Keratinocyte (primary cell): Measurements from ENCODE around the gene RPUSD3. TPM values are rescaled to one million over a fixed set of nuclear protein-coding genes. Genes with fewer than 3 reads are reported as not detected.

ENCODE experiments used
- DNase-seq: peaks from one replicate; pipeline ENCODE4 v3.0.0-alpha.2; 2011; ENCODE audit warnings: low read depth, missing footprints, low spot score
- FAIRE-seq: peaks from 2 replicates; lab custom pipeline; 2011; peaks lifted over from hg19 to GRCh38; lab: Jason Lieb, UNC
- H2AFZ ChIP-seq: 2 replicates; pipeline ENCODE4 v1.6.0; 2012; ENCODE audit warnings: low read length, control low read depth, inconsistent platforms; ENCODE audit not compliant: control insufficient read depth
- H3K27ac ChIP-seq: 2 replicates; pipeline ENCODE4 v1.5.1; 2011; ENCODE audit warnings: low read length; ENCODE audit not compliant: control insufficient read depth, insufficient read depth
- H3K27me3 ChIP-seq: 3 replicates; pipeline ENCODE4 v1.6.0; 2011; ENCODE audit warnings: low read length; ENCODE audit not compliant: control insufficient read depth, insufficient read depth; ENCODE audit errors: extremely low read depth
- H3K36me3 ChIP-seq, 2 experiments: 2 replicates in 1 of 2; 3 replicates in 1 of 2; pipeline ENCODE4 v1.5.1; 2011; ENCODE audit warnings: low read length in 2 of 2, mild to moderate bottlenecking in 1 of 2; ENCODE audit not compliant: control insufficient read depth in 2 of 2, insufficient read depth in 2 of 2; ENCODE audit errors: extremely low read depth in 1 of 2
- H3K4me1 ChIP-seq: 3 replicates; pipeline ENCODE4 v1.5.1; 2011; ENCODE audit warnings: low read length; ENCODE audit not compliant: control insufficient read depth, insufficient read depth; ENCODE audit errors: extremely low read depth
- H3K4me2 ChIP-seq: 3 replicates; pipeline ENCODE4 v1.6.0; 2011; ENCODE audit warnings: low read depth, low read length; ENCODE audit not compliant: control insufficient read depth, insufficient read depth; ENCODE audit errors: extremely low read depth
- H3K4me3 ChIP-seq, 3 experiments: fragments of 200-600 bp in 1 of 3; sonication (generic) in 1 of 3; 2 replicates in 2 of 3; 3 replicates in 1 of 3; pipeline ENCODE4 v1.5.1; 2011 to 2016; ENCODE audit warnings: low read length in 3 of 3, mild to moderate bottlenecking in 3 of 3, control low read depth in 2 of 3, inconsistent platforms in 1 of 3, low read depth in 1 of 3, mixed read lengths in 1 of 3, mixed run types in 1 of 3, moderate library complexity in 1 of 3; ENCODE audit not compliant: control insufficient read depth in 2 of 3, insufficient read depth in 2 of 3; ENCODE audit errors: extremely low read depth in 1 of 3
- H3K79me2 ChIP-seq: 2 replicates; pipeline ENCODE4 v1.6.0; 2012; ENCODE audit warnings: low read length; ENCODE audit not compliant: control insufficient read depth, insufficient read depth
- H3K9ac ChIP-seq: 3 replicates; pipeline ENCODE4 v1.6.0; 2011; ENCODE audit warnings: low read length; ENCODE audit not compliant: control insufficient read depth, insufficient read depth; ENCODE audit errors: extremely low read depth
- H3K9me1 ChIP-seq: 3 replicates; pipeline ENCODE4 v1.6.0; 2011; ENCODE audit warnings: low read length; ENCODE audit not compliant: control insufficient read depth, insufficient read depth; ENCODE audit errors: extremely low read depth
- H3K9me3 ChIP-seq: 2 replicates; pipeline ENCODE4 v1.5.1; 2012; ENCODE audit warnings: low read depth, low read length; ENCODE audit not compliant: control insufficient read depth
- H4K20me1 ChIP-seq: 3 replicates; pipeline ENCODE4 v1.6.0; 2011; ENCODE audit warnings: low read length; ENCODE audit not compliant: control insufficient read depth, insufficient read depth; ENCODE audit errors: extremely low read depth
- EZH2 ChIP-seq: IDR thresholded peaks from one replicate; pipeline ENCODE4 v1.6.1; 2012; ENCODE audit warnings: inconsistent platforms, mild to moderate bottlenecking, low read length, moderate library complexity
- dilution Hi-C: fragments of 300-500 bp; cut with MboI; formaldehyde crosslinking; loops from one replicate; pipeline ENCODE4 v1.7.0; 2020; ENCODE audit warnings: low sequenced_read_pairs; ENCODE audit not compliant: extremely low pct_ligation_motif_present
- polyA plus RNA-seq, 5 experiments: library from polyadenylated mRNA; depleted of rRNA in 3 of 5; stranded (reverse) in 3 of 5; stranded (forward) in 1 of 5; unstranded in 1 of 5; fragments of >200 nt; gene quantifications; 1 replicate in 1 of 5; 2 replicates in 3 of 5; 3 replicates in 1 of 5; pipeline versions ENCODE4 v1.2.1 to v1.2.3, GENCODE V29; 2011 to 2012; ENCODE audit warnings: missing spikeins in 2 of 5, low read depth in 1 of 5, low replicate concordance in 1 of 5
- TF ChIP-seq, protein P1 (sequence below), 3 experiments: IDR thresholded peaks in 1 of 3; conservative IDR thresholded peaks in 1 of 3; optimal IDR thresholded peaks in 1 of 3; 2 replicates in 2 of 3; 3 replicates in 1 of 3; pipeline versions ENCODE3 to v1.5.1; 2011; ENCODE audit warnings: low read length in 3 of 3, mild to moderate bottlenecking in 3 of 3, moderate library complexity in 2 of 3, control low read depth in 1 of 3, inconsistent platforms in 1 of 3; ENCODE audit not compliant: insufficient read depth in 2 of 3; ENCODE audit errors: extremely low read depth in 1 of 3

RPUSD3 gene
- polyA plus RNA-seq, 1 donor (not counting 4 experiments of a cell fraction or from before 2014, with no cell fraction given): 31.5 TPM

DNA sequence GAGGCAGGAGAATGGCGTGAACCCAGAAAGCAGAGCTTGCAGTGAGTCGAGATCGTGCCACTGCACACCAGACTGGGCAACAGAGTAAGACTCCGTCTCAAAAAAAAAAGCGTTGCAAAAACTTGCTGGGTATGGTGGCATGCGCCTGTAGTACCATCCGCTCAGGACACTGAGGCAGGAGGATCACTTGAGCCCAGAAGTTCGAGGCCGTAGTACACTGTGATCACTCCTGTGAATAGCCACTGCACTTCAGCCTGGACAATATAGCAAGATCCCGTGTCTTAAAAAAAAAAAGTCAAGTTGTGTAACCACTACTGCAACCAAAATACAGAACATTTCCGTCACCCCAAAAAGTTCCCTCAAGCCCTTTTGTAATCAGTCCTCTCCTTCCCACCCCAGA lies 49.4 kb downstream of the RPUSD3 start:
- Histone ChIP-seq H3K27ac (no peak overlapping the region), H3K9ac (no peak overlapping the region), H4K20me1 (peaks cover 2% of the 10 kb centered on the region), H3K27me3 (no peaks in the 10 kb centered on the region), H3K36me3 (peaks cover 13 to 32% of the 10 kb centered on the region in 2 experiments), H3K9me1 (no peaks in the 10 kb centered on the region), H3K79me2 (peaks cover 59% of the 10 kb centered on the region), H3K4me2 (no peak overlapping the region), H3K4me3 (no peak overlapping the region), H2AFZ (no peak overlapping the region), H3K4me1 (peaks cover 14% of the 10 kb centered on the region), H3K9me3 (no peaks in the 10 kb centered on the region)
- DNase-seq: no peak
- TF ChIP-seq, protein P1, sequence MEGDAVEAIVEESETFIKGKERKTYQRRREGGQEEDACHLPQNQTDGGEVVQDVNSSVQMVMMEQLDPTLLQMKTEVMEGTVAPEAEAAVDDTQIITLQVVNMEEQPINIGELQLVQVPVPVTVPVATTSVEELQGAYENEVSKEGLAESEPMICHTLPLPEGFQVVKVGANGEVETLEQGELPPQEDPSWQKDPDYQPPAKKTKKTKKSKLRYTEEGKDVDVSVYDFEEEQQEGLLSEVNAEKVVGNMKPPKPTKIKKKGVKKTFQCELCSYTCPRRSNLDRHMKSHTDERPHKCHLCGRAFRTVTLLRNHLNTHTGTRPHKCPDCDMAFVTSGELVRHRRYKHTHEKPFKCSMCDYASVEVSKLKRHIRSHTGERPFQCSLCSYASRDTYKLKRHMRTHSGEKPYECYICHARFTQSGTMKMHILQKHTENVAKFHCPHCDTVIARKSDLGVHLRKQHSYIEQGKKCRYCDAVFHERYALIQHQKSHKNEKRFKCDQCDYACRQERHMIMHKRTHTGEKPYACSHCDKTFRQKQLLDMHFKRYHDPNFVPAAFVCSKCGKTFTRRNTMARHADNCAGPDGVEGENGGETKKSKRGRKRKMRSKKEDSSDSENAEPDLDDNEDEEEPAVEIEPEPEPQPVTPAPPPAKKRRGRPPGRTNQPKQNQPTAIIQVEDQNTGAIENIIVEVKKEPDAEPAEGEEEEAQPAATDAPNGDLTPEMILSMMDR (optimal IDR thresholded peaks at IDR 0.05 in 1 of 3, IDR thresholded peaks at IDR 0.05 in 1 of 3, conservative IDR thresholded peaks at IDR 0.05 in 1 of 3; ENCODE audit: extremely low read depth in 1 of 3, insufficient read depth in 2 of 3, low read length in 3 of 3): no peak
- TF ChIP-seq EZH2: no peak
- dilution Hi-C loops: no loop called here
- no peak for FAIRE-seq

DNA sequence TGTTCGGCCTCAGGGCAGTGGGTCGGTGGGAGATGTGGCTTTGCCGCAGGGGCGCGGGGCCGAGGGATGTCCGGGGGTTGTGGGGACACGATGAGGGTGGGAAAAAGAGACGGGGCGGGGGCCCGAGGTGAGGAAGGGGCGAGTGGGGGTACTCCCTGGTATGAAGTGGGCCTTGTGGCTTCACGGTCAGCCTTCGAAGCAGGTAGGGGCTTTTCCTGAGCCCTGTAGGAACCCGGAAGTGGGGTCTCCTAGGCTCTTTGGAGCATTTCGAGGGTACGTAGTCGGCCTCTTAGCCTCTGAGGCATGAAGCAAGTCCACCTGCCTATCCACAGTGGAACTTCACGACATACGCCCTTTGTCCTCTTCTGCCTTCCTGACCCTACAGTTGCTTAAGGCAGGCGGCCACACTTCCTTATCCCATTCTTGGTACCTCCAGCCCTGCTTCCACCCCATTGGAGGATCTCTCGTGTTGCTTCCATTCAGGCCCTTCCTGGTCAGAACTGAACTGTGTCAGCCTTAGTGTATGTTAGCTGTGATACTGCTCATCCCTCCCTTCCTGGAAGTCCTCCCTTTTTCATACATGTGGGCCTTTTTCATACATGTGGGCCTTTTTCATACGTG lies 50.5 kb downstream of the RPUSD3 start:
- peaks cover 57% of the 10 kb centered on the region for H3K79me2 ChIP-seq
- H3K9me3 ChIP-seq: no peaks in the 10 kb centered on the region
- TF ChIP-seq, protein P1 (optimal IDR thresholded peaks at IDR 0.05 in 1 of 3, IDR thresholded peaks at IDR 0.05 in 1 of 3, conservative IDR thresholded peaks at IDR 0.05 in 1 of 3; ENCODE audit: extremely low read depth in 1 of 3, insufficient read depth in 2 of 3, low read length in 3 of 3): no peak
- no peak for TF ChIP-seq EZH2
- H2AFZ ChIP-seq: peak overlapping the region; percentile 82
- H3K4me3 ChIP-seq: peak overlapping the region; percentile 61 to 100 (median 86)
- H3K27me3 ChIP-seq: no peaks in the 10 kb centered on the region
- FAIRE-seq (no peak), DNase-seq (no peak)
- H3K9me1 ChIP-seq: no peaks in the 10 kb centered on the region
- H3K4me1 ChIP-seq: peaks cover 14% of the 10 kb centered on the region
- peaks cover 2% of the 10 kb centered on the region for H4K20me1 ChIP-seq
- peak overlapping the region; percentile 96 for H3K9ac ChIP-seq
- dilution Hi-C loops: no loop called here
- peak overlapping the region; percentile 98 for H3K4me2 ChIP-seq
- peaks cover 13 to 27% of the 10 kb centered on the region in 2 experiments for H3K36me3 ChIP-seq
- H3K27ac ChIP-seq: peak overlapping the region; percentile 81
